Gastroesophageal sphincter (tissue), 4 donors: ENCODE data around the gene VANGL2. TPM values are rescaled to one million over a fixed set of nuclear protein-coding genes. Genes with fewer than 3 reads are reported as not detected.

Experiments used
- ATAC-seq: fragments of 150-250 bp; one replicate; pipeline ENCODE4 v1.9.1; 2016; ENCODE audit warnings: mild to moderate bottlenecking, moderate library complexity
- H3K27ac ChIP-seq, 4 donors: fragments of 200-600 bp; sonication (generic) in 3 of 4; 1 replicate in 3 of 4; 2 replicates in 1 of 4; pipeline ENCODE4 v1.5.1; 2016 to 2019
- H3K27me3 ChIP-seq: fragments of 200-600 bp; sonication (generic); one replicate; pipeline ENCODE4 v1.5.1; 2019
- H3K36me3 ChIP-seq, 2 donors: fragments of 200-600 bp; sonication (generic); one replicate each; pipeline ENCODE4 v1.5.1; 2019; ENCODE audit warnings: control low read depth in 1 of 2
- H3K4me1 ChIP-seq, 3 donors: fragments of 200-600 bp; sonication (generic); 1 replicate in 2 of 3; 2 replicates in 1 of 3; pipeline ENCODE4 v1.5.1; 2016 to 2019; ENCODE audit warnings: control low read depth in 2 of 3
- H3K4me3 ChIP-seq, 2 donors: fragments of 200-600 bp; sonication (generic); one replicate each; pipeline ENCODE4 v1.5.1; 2019; ENCODE audit warnings: mild to moderate bottlenecking in 1 of 2, moderate library complexity in 1 of 2
- H3K9me3 ChIP-seq, 3 donors: fragments of 200-600 bp; sonication (generic); one replicate each; pipeline ENCODE4 v1.5.1; 2017 to 2019; ENCODE audit warnings: control low read depth in 2 of 3
- EP300 ChIP-seq: sonication (generic); formaldehyde crosslinking; IDR thresholded peaks from one replicate; pipeline ENCODE4 v1.6.1; 2017; ENCODE audit warnings: antibody characterized with exemption, mild to moderate bottlenecking
- POLR2A ChIP-seq, 2 donors: fragments of 450-650 bp; IDR thresholded peaks; one replicate each; pipeline ENCODE4 v1.6.1; 2017; ENCODE audit warnings: antibody characterized with exemption in 2 of 2, mild to moderate bottlenecking in 2 of 2, moderate library complexity in 1 of 2
- POLR2AphosphoS5 ChIP-seq: sonication (generic); formaldehyde crosslinking; IDR thresholded peaks from one replicate; pipeline ENCODE4 v1.6.1; 2017; ENCODE audit warnings: antibody characterized with exemption
- WGBS, 2 donors: methylation state at CpG; one replicate each; pipeline ENCODE4 v1.1.5; 2018; ENCODE audit warnings: low coverage in 1 of 2; 5-methylcytosine and 5-hydroxymethylcytosine counted together
- total RNA-seq, 4 donors: library from RNA; depleted of rRNA; stranded (reverse); fragments of >200 nt; gene quantifications; one replicate each; pipeline ENCODE4 v1.1.0, GENCODE V29; 2016
- TF ChIP-seq, protein P1 (sequence below), 4 experiments: fragments of 200-600 bp in 2 of 4; fragments of 450-650 bp in 2 of 4; sonication (generic) in 1 of 4; IDR thresholded peaks; one replicate each; pipeline ENCODE4 v1.5.1; 2017 to 2019; ENCODE audit warnings: antibody characterized with exemption in 4 of 4, mild to moderate bottlenecking in 2 of 4, moderate library complexity in 2 of 4

VANGL2 gene
- 1 to 10 TPM in 3 of 4 donors, under 1 TPM in 1; 0.62 to 8.5 (median 4.3) TPM for total RNA-seq

DNA sequence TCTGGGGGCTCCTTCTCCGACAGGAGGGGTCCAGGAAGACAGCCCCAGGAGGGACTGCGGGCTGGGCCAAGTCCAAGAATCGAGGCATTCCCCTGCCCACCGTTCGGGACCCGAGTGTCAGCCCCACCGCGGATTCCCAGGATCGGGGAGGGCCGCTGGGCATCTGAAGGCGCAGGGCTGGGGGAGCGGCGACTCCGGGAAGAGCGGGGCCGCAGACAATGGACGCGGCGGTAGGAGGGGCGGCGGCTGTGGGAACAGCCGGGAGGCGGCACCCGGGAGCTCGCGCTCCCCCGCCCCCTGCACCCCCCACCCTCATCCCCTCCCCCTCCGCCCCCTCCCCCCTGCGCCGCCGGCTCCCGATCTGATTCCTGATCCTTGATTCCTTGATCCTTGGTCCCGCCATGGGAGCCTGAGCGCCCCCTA is at the start of gene VANGL2:
TSS of gene VANGL2 (plus strand) at position 342 of the 423 bp plus-strand sequence. CDS start 15,274 bp downstream, outside the sequence.
- Histone ChIP-seq H3K9me3 (no peaks in the 10 kb centered on the region), H3K27ac (peak within 1 kb of the TSS in 3 of 4 donors; percentile 63 to 83 (median 67)), H3K27me3 (peaks cover 10% of the 10 kb centered on the region), H3K36me3 (no peaks in the 10 kb centered on the region), H3K4me3 (peak within 1 kb of the TSS; percentile 64 to 72), H3K4me1 (peaks cover 0 to 33% (median 7%) of the 10 kb centered on the region in 3 donors)
- no CpG with 5 or more reads among the region's 34 CpGs for WGBS, 2 donors
- peak; percentile 91 for ATAC-seq
- TF ChIP-seq, protein P1, sequence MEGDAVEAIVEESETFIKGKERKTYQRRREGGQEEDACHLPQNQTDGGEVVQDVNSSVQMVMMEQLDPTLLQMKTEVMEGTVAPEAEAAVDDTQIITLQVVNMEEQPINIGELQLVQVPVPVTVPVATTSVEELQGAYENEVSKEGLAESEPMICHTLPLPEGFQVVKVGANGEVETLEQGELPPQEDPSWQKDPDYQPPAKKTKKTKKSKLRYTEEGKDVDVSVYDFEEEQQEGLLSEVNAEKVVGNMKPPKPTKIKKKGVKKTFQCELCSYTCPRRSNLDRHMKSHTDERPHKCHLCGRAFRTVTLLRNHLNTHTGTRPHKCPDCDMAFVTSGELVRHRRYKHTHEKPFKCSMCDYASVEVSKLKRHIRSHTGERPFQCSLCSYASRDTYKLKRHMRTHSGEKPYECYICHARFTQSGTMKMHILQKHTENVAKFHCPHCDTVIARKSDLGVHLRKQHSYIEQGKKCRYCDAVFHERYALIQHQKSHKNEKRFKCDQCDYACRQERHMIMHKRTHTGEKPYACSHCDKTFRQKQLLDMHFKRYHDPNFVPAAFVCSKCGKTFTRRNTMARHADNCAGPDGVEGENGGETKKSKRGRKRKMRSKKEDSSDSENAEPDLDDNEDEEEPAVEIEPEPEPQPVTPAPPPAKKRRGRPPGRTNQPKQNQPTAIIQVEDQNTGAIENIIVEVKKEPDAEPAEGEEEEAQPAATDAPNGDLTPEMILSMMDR (IDR thresholded peaks at IDR 0.05): peak in 2 of 4 experiments; percentile 14 to 26
- TF ChIP-seq POLR2A (IDR thresholded peaks at IDR 0.05) (no peak), POLR2AphosphoS5 (no peak), EP300 (no peak)

DNA sequence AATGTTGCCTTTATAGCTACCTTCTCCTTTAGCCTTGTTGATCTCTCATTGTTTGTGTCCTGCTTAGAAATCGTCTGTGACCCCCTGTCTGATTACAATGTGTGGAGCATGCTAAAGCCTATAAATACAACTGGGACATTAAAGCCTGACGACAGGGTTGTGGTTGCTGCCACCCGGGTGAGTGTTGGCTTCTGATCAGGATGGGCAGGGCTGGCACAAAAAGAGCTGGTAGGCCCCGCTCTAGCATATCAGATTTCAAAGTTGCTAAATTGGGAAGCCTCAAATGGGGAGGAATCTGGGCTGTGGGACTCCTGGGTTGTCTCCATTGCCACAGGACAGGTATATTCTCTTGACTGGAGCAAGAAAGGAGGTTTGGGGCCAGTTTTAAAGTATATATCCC is 48.7 kb upstream of the VANGL2 start:
- H3K4me3 ChIP-seq: no peak overlapping the region
- ATAC-seq: no peak
- H3K27me3 ChIP-seq: no peaks in the 10 kb centered on the region
- 67 to 80% methylated on average over 3 to 4 of the region's 4 CpGs for WGBS, 2 donors
- H3K36me3 ChIP-seq: peaks cover 0 to 100% of the 10 kb centered on the region in 2 donors
- TF ChIP-seq POLR2A (IDR thresholded peaks at IDR 0.05): no peak
- no peak for TF ChIP-seq EP300
- TF ChIP-seq POLR2AphosphoS5: no peak
- TF ChIP-seq, protein P1 (IDR thresholded peaks at IDR 0.05): no peak
- H3K27ac ChIP-seq: no peak overlapping the region
- H3K9me3 ChIP-seq: no peaks in the 10 kb centered on the region
- peaks cover 0 to 5% (median 0%) of the 10 kb centered on the region in 3 donors for H3K4me1 ChIP-seq

DNA sequence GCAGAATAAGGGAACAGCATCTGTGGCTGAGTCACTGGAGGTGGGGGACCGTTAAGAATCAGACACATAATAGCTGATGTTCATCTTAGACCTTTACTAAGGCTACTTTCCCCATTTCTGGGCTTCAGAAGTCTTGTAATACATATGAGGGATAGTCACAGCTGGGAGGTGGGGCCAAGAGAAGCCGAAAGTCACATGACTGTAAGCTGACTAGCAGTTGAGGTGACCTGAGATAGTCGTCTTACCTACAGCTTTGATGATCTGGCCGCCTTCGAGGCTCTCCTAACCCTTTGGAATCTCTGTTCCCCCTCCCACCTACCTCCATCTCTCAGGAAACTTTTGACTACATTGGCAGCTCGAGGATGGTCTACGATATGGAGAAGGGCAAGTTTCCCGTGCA is 47.8 kb upstream of the VANGL2 start:
- H3K27ac ChIP-seq: no peak overlapping the region
- H3K4me1 ChIP-seq: no peaks in the 10 kb centered on the region
- H3K36me3 ChIP-seq: peaks cover 0 to 100% of the 10 kb centered on the region in 2 donors
- 87 to 92% methylated on average over 4 to 6 of the region's 8 CpGs for WGBS, 2 donors
- H3K4me3 ChIP-seq: no peak overlapping the region
- TF ChIP-seq EP300: no peak
- no peak for TF ChIP-seq POLR2A (IDR thresholded peaks at IDR 0.05)
- TF ChIP-seq POLR2AphosphoS5: no peak
- TF ChIP-seq, protein P1 (IDR thresholded peaks at IDR 0.05): no peak
- H3K9me3 ChIP-seq: no peaks in the 10 kb centered on the region
- no peaks in the 10 kb centered on the region for H3K27me3 ChIP-seq
- no peak for ATAC-seq

DNA sequence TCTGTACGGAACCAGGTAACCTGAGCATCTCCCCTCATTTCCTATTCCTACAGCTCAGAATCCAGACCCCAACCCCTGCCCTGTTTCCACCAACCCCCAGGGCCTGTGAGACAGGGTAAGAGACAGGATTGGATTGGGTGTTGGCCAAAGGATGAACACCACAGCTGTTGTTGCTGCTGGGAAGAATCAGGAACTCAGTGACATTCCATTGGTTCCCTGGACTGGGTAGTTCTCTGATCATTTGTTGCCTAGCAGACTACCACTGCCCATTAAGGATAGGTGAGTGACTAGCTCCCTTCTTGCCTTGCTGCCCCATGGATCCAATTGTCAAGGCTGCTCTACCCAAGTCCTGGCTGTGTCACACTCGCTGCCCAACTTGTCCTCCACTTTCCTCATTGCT is 47.1 kb upstream of the VANGL2 start:
- Histone ChIP-seq H3K36me3 (peaks cover 0 to 100% of the 10 kb centered on the region in 2 donors), H3K9me3 (no peaks in the 10 kb centered on the region), H3K4me1 (no peaks in the 10 kb centered on the region), H3K27me3 (no peaks in the 10 kb centered on the region), H3K27ac (no peak overlapping the region), H3K4me3 (no peak overlapping the region)
- ATAC-seq: no peak
- TF ChIP-seq EP300: no peak
- WGBS, 2 donors: 91 to 100% methylated on average over 1 to 2 of the region's 2 CpGs

DNA sequence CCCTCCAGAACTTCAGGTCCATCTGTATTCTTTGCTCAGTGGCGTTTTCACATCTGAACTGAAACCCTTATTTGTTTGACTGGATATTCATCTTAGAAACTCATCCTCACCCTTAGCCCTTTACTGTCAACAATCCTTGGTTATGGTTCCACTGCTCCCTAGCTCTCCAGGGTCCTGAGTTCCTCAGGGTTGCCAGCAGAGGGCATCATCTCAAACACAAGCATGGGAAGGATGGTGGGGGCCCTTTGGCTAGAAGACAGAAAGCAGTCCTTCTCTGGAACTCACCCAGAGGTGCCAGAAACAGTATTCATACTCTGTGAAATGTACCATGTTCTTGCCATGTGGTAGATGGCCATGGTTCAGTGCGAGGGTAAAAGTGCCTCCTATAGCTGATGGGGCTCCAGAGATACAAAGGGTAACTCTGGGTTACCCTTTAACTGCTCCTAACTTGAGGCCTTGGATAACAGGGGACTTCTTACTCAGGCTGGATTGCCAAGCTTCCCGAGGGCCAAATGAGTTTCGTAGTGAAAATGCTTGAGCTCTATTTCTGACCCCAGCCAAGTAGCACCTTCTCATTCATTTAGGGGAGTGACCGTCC is 45.9 kb upstream of the VANGL2 start:
- TF ChIP-seq POLR2A (IDR thresholded peaks at IDR 0.05): no peak
- no peak for TF ChIP-seq EP300
- TF ChIP-seq, protein P1 (IDR thresholded peaks at IDR 0.05): peak in 1 of 4 experiments; percentile 38
- TF ChIP-seq POLR2AphosphoS5: no peak
- Histone ChIP-seq H3K36me3 (peaks cover 0 to 100% of the 10 kb centered on the region in 2 donors), H3K9me3 (no peaks in the 10 kb centered on the region), H3K4me1 (no peaks in the 10 kb centered on the region), H3K27ac (no peak overlapping the region), H3K4me3 (no peak overlapping the region), H3K27me3 (no peaks in the 10 kb centered on the region)
- no peak for ATAC-seq
- WGBS, 2 donors: 25 to 56% methylated on average over 1 to 2 of the region's 5 CpGs
